GM21717 (cell line): ENCODE results near the gene TNIP1.

Experiments
- ATAC-seq: cut with Tn5 transposase; IDR thresholded peaks from one replicate; pipeline ENCODE4 v1.9.1; 2021; ENCODE audit warnings: mild to moderate bottlenecking, moderate library complexity; ENCODE audit not compliant: unreplicated experiment

Gene TNIP1

DNA sequence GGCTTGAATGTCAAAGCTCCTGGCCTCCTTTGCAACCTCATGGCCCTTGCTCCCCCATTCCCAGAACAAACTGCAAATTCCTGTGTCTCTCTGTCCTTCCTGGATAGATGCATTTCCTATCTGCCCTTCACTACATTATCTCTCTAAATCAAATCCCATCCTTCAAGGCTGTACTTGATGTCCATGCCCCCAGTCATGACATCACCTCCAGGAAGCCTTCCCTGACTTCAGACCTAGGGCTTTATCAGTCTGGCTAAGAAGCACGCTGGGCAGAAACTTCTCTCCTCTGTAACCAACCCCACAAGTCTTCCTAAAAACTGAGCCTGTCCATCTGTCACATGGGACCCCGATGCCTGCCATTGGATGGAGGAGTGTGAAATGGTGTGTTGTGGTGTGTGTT, 25.7 kb upstream of the TNIP1 start:
- no peak for ATAC-seq

DNA sequence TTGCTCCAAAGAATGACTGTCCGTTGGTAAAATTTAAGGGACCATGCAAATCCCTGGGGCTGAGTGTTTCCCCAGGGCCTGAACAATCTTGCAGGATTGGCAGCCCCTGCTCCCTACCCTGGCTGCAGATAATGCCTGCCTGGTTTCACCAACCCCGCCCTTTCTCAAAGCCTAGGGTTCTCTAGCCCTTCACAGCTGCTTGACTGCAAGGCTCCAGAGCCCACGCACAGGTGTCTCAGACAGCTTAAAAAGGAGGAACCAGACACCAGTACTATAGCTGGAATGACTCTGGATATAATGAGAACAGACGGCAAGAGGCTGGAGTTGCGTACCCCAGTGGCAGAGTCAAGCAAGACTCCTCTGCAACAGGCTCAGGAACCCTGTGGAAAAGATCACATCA, 25.2 kb upstream of the TNIP1 start:
- ATAC-seq = no peak

GRCh38 chr5:151105561-151105960, 24.7 kb upstream of the TNIP1 start:
- ATAC-seq = no peak

GRCh38 chr5:151104795-151105194, 24.0 kb upstream of the TNIP1 start:
- ATAC-seq = no peak

DNA sequence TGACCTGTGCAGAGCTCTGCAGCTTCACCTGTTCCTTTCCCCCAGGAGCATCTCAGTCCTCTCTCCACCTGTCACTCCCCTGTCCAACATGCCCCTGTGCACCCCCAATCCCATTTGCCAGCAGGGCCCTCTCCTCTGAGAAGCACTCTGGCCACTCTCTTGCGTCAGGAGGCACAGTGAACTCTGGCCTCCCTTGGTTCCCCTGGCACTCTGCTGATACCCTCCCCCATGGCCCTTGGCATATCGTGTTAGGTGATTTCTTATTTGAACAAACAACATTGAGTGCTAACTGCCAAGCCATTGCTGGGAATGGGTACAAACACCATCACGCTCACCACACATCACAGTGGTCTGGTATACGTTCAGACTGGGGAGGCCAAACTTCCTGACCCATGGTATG, 20.9 kb upstream of the TNIP1 start:
- ATAC-seq = no peak

DNA sequence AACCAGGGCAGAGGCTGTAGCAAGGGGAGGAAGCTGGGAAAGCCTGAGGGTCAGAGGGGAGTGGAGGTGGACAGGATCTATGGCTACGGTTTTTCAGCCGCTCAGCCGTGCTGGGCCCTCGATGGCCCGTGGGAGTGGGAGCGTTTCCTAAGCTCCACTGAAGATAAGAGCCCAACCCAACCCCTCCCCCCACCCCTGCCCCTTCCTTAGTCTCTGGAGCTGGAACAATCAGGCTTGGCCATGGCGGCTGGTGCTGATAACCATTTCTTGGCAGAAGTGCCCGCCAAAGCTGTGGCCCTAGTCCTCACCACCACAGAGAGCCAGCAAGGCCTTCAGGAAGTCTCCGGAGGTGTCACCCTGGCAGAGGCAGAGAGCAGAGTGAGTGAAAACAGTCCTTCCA, 20.3 kb upstream of the TNIP1 start:
- no peak for ATAC-seq

GRCh38 chr5:151100681-151101080, 19.8 kb upstream of the TNIP1 start:
- no peak for ATAC-seq

DNA sequence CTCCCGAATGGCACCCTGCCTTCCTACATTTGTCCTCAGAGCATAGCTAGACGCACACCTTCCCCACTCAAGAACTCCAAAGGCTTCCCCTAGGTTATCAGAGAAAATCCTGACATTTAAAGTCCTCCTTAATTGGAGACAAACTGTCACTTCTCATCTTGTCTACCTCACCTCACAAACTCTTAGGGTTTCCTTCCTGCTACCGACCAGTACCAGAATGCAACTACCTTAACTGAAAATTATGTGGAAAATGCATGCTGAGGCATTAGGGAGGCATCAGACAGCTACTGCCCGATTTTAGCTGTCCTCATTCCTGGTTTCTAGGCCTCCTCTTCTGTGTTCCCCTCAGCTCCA, 17.9 kb upstream of the TNIP1 start:
- ATAC-seq = no peak

- ATAC-seq = peak; percentile 49
Observed at GRCh38 chr5:151097820-151098767, 17.3 kb upstream of the TNIP1 start.

DNA sequence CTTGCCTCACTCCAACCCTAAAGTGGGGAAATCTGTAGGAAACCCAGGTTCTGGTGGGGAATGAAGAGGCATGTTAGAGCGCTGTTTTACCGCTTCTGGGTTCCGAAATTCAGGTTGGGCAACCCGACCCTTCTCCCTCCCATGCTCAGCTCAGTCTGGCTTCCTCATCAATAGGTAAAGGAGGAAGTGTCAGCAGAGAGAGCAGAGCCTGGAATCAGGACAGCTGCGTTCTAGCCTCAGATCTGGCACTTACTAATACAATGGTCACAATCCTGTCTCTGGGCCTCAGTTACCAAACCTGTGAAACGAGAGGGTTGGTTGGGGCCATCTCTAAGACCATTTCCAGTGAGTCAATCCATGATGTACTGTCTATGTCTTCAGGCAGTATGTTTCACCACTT, 16.2 kb upstream of the TNIP1 start:
- no peak for ATAC-seq

DNA sequence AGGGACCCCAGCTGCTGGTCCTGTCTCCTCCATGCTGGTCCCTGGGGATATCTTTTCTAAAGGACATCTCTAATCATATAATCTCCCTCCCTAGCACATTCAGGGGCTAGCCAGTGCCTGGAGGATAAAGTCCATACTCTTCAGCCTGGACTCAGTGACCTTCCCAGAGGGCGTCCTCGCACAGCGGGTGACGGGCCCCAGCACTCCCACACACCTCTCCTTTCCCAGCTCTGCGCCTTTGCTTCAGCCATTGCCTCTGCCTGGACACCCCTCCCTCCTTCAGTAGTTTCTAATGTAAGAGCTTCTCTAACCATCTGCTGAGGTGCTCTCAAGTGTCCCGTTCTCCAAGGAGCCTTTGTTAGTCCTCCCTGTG, 15.2 kb upstream of the TNIP1 start:
- no peak for ATAC-seq

DNA sequence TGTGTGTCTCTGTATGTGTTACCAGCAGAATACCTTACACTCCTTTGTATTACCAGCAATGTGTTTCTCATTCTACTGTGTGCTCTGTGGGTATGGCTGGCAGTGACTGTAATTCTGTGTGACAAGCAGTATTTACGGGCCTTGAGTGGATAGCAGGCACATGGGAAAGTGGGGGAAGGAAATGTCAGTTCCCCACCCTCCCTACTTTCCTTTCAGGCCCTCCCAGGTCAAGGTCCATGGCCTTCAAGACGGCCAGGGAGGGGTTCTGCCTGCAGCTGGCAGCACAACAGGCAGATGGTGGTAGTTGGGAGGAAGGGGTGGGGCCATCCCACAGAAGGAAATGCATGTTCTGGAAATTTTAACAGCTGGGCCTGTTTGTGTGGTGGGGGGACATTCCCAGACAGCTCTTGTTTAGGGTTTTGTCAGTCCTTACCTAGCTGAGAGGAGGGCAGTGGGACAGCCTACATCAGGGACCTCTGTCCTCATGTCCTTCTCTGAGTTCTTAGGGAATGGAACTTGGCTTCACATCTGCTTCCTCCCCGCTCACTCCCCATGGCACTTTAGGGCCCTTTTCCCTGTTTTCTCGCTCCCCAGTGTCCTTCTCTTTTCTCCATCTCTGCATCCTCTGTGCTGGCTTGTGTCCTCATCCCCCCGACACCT, 14.6 kb upstream of the TNIP1 start:
- ATAC-seq = no peak

DNA sequence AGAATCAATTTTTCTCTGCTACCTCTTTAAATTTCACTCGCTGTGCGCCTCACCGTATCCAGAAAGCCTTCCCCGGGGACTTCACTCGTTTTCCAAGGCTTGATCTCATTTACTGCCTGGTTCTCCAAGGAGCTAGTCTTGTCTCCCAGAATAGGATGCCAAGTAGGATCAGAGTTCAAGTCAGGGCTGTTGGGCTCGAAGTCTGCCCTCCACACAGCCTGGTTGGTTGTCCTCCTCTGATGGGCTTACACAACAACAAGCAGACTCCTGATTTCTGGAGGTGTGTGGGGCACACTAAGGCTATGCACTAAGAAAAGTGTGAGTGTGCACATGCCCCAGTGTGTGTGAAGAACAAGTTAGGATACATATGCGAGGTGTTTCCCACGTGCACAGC, 14.0 kb upstream of the TNIP1 start:
- ATAC-seq = no peak

DNA sequence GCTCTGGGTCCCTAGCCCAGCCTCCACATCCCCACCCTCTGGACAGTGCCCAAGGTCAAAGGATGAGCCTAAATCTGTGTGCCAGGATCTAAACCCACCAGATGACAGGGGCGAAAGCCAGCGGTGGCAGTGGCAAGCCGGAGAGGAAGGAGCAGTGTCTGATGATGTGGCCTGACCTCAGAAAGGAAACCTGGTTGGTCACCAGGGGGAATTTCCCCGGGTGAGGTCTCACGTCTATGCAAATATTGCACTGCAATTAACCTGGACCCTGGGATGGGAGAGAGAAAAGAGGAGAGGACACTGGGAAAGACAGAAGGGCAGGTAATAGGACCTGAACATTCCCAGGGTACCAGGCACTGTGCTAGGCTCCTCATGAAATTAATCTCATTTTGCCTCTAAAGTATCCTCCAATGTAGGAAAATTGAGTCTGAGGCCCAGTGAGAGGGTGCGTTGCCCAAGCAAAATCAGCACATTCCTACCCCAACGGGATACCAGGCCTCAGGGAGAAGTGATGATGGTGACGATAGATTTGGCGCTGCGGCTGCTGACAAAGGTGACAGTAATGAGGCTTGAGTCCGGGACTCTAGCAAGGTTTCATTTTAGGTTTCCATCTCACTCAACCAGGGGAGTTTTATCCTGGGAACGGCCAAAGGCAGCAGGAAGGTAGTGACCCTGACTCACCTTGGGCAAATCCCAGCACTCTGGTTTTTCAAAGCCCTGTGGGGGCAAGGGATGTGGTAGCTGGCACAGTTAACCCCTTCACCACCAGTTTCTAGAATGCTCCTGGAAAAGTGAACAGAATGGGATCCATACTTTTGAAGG, 13.4 kb upstream of the TNIP1 start:
- ATAC-seq = peak; percentile 73

DNA sequence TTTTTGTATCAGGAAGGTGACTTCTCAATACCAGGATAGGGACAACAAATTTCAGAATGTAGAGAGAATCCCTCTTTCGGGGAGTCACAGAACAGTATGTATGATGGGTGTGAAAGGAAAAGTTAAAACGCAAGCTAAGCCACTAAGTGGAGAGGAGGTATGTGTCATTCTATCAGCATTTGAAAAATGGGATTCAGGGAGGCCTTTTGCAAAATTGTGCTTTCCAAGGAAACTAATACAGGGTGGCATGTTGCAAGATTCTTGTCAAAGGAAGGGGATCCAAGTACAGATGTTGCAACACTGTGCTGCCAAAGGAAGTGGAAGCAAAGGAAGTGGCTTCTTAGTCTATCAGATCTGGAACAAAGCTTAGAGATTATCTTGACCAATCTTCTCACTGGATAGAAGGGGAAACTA, 12.6 kb upstream of the TNIP1 start:
- ATAC-seq = peak; percentile 3

GRCh38 chr5:151092762-151093161, 11.9 kb upstream of the TNIP1 start:
- ATAC-seq = no peak

- no peak for ATAC-seq
Observed at GRCh38 chr5:151089726-151090125, 8.9 kb upstream of the TNIP1 start.

- no peak for ATAC-seq
Observed at GRCh38 chr5:151088986-151089385, 8.2 kb upstream of the TNIP1 start.

DNA sequence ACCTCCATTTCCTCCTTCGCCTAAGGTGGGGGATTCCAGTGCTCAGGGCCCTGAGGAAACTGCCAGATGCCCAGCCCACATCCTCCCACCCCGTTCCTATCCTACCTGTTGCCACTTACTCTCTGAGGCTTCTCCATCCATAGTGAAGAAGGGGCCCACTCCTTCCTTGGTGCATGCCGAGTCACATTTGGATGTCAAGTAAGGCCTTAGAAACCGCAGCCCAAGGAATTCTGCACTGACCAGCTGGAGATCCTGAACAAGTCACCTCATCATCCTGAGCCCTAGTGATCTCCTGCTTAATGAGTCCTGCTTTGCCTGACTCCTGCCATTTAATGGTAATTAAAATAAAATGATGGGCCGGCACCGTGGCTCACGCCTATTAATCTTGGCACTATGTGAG, 6.7 kb upstream of the TNIP1 start:
- ATAC-seq = no peak

DNA sequence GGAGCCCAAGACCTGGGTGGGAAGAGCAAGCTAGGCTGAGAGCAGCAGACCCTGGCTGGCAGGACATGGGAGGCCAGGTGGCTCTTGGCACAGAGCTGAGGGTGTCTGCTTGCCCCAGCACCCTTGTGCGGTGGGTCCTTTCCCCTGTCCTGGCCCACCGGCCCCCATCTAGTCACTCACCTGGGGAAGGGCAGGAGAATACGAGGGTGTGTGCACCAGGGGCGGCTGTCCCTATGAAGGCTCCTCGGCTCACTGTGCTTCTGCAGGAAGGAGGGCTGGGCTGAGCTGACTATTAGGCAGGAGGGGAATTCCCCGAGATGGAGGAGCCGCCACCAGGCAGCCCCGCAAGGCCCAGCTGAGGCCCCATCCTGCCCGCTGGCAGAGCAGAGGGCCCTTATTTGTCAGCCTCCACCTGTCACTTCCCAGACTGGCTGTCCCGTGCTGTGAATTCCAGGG, 6.1 kb upstream of the TNIP1 start:
- ATAC-seq = peak; percentile 57

DNA sequence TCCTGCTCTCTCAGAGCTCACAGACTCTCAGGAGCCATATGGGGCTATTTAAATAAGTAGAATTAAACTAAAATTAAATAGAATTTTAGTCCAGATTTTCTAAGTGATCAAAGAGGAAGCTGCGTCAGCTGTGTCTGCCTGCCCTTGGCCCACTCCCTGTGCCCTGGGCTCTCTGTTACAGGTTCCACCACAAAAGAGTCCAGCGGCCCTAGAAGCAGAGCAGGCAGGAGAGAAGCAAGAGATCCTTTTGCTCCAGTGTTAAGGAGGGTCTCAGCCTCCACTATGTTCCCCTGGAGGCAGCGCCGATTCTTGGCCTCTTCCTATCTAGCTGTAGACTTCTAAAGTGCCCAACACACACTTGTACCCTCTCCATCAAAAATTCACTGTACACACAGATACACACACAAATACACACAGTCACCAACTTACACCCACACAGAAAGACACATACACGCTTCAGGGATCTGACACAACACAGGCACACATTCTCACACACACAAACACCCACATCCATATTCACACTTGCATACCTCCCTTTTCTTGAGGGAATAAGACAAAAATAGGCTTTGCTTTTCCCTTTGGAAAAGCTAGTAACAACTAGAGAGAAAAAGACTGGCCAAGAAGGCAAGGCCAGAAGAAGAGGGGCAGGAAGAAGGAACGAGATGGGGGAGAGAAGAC, 5.5 kb upstream of the TNIP1 start:
- no peak for ATAC-seq
